PC-9 (cell line): ENCODE results near the gene PEAK1. TPM values are rescaled to one million over a fixed set of nuclear protein-coding genes. Genes with fewer than 3 reads are reported as not detected.

Experiments
- BruUV-seq: library from RNA; stranded (reverse); fragments of 400-500 nt; replicated peaks from 2 replicates; lab custom pipeline; 2021; lab: Mats Ljungman, UMichigan
- CTCF ChIA-PET: fragments of 300-600 bp; sonication (Branson Sonifier 250); formaldehyde crosslinking; loops from one replicate; lab custom pipeline; 2022; ENCODE audit warnings: antibody characterized with exemption; lab: Charles Lee
- POLR2A ChIA-PET: fragments of 300-600 bp; sonication (Branson Sonifier 250); formaldehyde crosslinking; loops from one replicate; lab custom pipeline; 2022; ENCODE audit warnings: antibody characterized with exemption; ENCODE audit not compliant: unreplicated experiment; lab: Charles Lee
- DNase-seq, 2 experiments: peaks; one replicate each; pipeline versions ENCODE4 v3.0.0 to v3.0.0-alpha.2; 2015 to 2022; ENCODE audit warnings: mixed read lengths in 1 of 2
- H2AFZ ChIP-seq: fragments of 200-600 bp; sonication (generic); 2 replicates; pipeline ENCODE4 v1.8.1; 2017; ENCODE audit warnings: antibody characterized with exemption
- H3F3A ChIP-seq: fragments of 200-600 bp; sonication (generic); 2 replicates; pipeline ENCODE4 v1.8.1; 2017; ENCODE audit warnings: antibody characterized with exemption, mild to moderate bottlenecking, low read depth; ENCODE audit not compliant: insufficient read depth
- H3K27ac ChIP-seq: fragments of 200-600 bp; sonication (generic); 2 replicates; pipeline ENCODE4 v1.6.1; 2016; ENCODE audit warnings: mixed run types
- H3K27me3 ChIP-seq: fragments of 200-600 bp; sonication (generic); 2 replicates; pipeline ENCODE4 v1.6.1; 2016; ENCODE audit warnings: low read depth, mixed run types; ENCODE audit not compliant: insufficient read depth
- H3K36me3 ChIP-seq: fragments of 200-600 bp; sonication (generic); 2 replicates; pipeline ENCODE4 v1.6.1; 2016; ENCODE audit warnings: low read depth, mixed run types
- H3K4me1 ChIP-seq: fragments of 200-600 bp; sonication (generic); replicated peaks from 2 replicates; pipeline ENCODE4 v1.6.1; 2016; ENCODE audit warnings: mixed run types; ENCODE audit not compliant: insufficient read depth
- H3K4me2 ChIP-seq: fragments of 200-600 bp; sonication (generic); 2 replicates; pipeline ENCODE4 v1.6.1; 2017; ENCODE audit warnings: mixed run types
- H3K4me3 ChIP-seq: fragments of 200-600 bp; sonication (generic); 2 replicates; pipeline ENCODE4 v1.6.1; 2016; ENCODE audit warnings: mixed run types
- H3K79me2 ChIP-seq: fragments of 200-600 bp; sonication (generic); 2 replicates; pipeline ENCODE4 v1.6.1; 2017; ENCODE audit warnings: low read depth, mixed run types
- H3K9me2 ChIP-seq: fragments of 200-600 bp; sonication (generic); 2 replicates; pipeline ENCODE4 v1.8.1; 2017; ENCODE audit warnings: mild to moderate bottlenecking; ENCODE audit not compliant: insufficient read depth
- H3K9me3 ChIP-seq: fragments of 200-600 bp; sonication (generic); 2 replicates; pipeline ENCODE4 v1.8.1; 2016; ENCODE audit warnings: low read depth; ENCODE audit not compliant: insufficient read depth
- H4K20me1 ChIP-seq: fragments of 200-600 bp; sonication (generic); 2 replicates; pipeline ENCODE4 v1.8.1; 2017; ENCODE audit not compliant: insufficient read depth
- CTCF ChIP-seq: fragments of 200-600 bp; sonication (generic); conservative IDR thresholded peaks from 2 replicates; pipeline ENCODE4 v1.6.1; 2017; ENCODE audit warnings: mixed run types, antibody characterized with exemption, mild to moderate bottlenecking, moderate library complexity
- EZH2 ChIP-seq: fragments of 200-600 bp; sonication (generic); IDR thresholded peaks from 2 replicates; pipeline ENCODE4 v1.8.0; 2017; ENCODE audit warnings: antibody characterized with exemption, low read depth
- intact Hi-C: fragments of 100-400 bp; cut with micrococcal nuclease; formaldehyde crosslinking; loops from one replicate; pipeline ENCODE4 v1.10.0; 2022; ENCODE audit not compliant: unreplicated experiment
- total RNA-seq: library from RNA; stranded (reverse); gene quantifications from 2 replicates; pipeline ENCODE4 v1.2.3, GENCODE V29; 2021

PEAK1 gene
- total RNA-seq, 1 experiment from 2014 or later: 20.7 TPM

DNA sequence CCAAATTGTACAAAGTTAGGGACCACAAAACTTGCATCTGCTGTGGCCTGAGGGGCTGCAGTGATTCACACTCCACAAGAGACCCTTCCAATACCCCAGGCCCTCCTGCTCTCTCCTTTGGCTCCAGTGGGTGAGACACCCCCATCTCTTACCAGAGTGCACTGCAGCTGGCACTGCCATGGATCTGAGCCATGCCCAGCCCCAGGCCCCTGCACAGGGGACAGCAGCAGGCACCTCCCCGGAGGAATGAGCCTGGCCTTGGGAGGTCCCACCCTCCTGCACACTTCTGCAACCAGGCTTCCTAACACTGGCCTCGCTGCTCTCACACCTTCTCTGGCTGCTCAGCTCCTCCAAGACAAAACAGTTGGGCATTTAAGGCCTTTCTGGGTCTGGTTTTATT lies 332.7 kb downstream of the PEAK1 start:
- Histone ChIP-seq H3K36me3 (no peaks in the 10 kb centered on the region), H3K27me3 (no peaks in the 10 kb centered on the region), H3K9me3 (no peaks in the 10 kb centered on the region), H3K27ac (no peak overlapping the region), H3K4me3 (no peak overlapping the region), H3K4me2 (no peak overlapping the region), H3K4me1 (peaks cover 9% of the 10 kb centered on the region), H2AFZ (no peak overlapping the region), H3K79me2 (no peaks in the 10 kb centered on the region), H3K9me2 (no peaks in the 10 kb centered on the region), H4K20me1 (no peaks in the 10 kb centered on the region), H3F3A (peaks cover 5% of the 10 kb centered on the region; the same call in 1 of the 2 replicates)
- CTCF ChIA-PET: no interaction called here
- intact Hi-C loops: no loop called here
- DNase-seq: no peak
- POLR2A ChIA-PET: interaction anchor here (0.7 kb wide), 1 partner anchor 853 kb away, joined by 3 read pairs; no protein-coding TSS in a partner anchor
- BruUV-seq: no TSS peak
- TF ChIP-seq CTCF (no peak), EZH2 (no peak)

DNA sequence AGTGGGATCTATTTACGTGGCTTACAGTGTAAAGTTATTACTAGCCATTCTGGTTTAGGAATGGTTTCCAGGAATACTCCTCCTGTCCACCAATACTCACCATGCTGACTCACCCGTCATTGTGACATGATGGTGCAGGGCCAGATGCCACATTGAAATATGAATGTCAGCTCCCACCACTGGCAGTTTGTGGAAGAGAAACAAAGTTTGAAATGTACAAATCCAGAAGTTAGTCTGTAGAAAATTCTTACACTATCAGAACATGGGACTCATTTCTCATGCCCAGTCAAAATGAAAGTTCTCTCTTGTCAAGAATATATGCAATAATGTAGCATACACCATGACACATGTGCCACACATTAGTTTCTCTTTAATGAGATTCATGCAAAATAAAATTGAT lies 334.6 kb downstream of the PEAK1 start:
- Histone ChIP-seq H3F3A (peaks cover 5% of the 10 kb centered on the region; the same call in 1 of the 2 replicates), H3K27me3 (no peaks in the 10 kb centered on the region), H3K4me3 (no peak overlapping the region), H3K9me3 (no peaks in the 10 kb centered on the region), H3K4me2 (peak overlapping the region; percentile 28; the same call in 1 of the 2 replicates), H2AFZ (no peak overlapping the region), H3K27ac (no peak overlapping the region), H3K79me2 (no peaks in the 10 kb centered on the region), H4K20me1 (no peaks in the 10 kb centered on the region), H3K4me1 (peaks cover 9% of the 10 kb centered on the region), H3K36me3 (no peaks in the 10 kb centered on the region), H3K9me2 (no peaks in the 10 kb centered on the region)
- DNase-seq: peak; percentile 45 to 75
- TF ChIP-seq EZH2: no peak
- no peak for TF ChIP-seq CTCF
- intact Hi-C loops: no loop called here
- no TSS peak for BruUV-seq
- POLR2A ChIA-PET: no interaction called here
- CTCF ChIA-PET: no interaction called here

DNA sequence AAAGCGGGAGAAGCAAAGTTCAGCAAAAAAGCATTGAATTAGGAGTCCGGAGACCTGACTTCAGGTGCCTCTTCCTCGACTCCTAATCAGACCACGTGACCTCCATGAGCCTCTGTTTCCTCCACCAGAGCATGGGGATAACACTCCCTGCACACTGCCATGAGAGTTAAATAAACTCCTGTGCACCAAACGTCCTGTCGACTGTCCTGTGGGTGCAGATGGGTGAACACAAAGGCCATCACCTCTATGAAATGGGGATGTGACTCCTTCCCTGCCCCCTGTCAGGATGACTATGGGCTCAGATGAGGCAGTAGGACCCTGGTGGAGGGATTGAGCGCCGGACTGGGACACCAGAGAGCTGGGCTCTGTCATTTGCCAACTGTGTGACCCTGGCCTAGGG lies 335.5 kb downstream of the PEAK1 start:
- Histone ChIP-seq H3K79me2 (no peaks in the 10 kb centered on the region), H3K4me2 (no peak overlapping the region), H2AFZ (no peak overlapping the region), H3K27ac (no peak overlapping the region), H4K20me1 (no peaks in the 10 kb centered on the region), H3K36me3 (no peaks in the 10 kb centered on the region), H3K27me3 (no peaks in the 10 kb centered on the region), H3K9me3 (no peaks in the 10 kb centered on the region), H3K4me3 (no peak overlapping the region), H3K9me2 (no peaks in the 10 kb centered on the region), H3F3A (peaks cover 5% of the 10 kb centered on the region; the same call in 1 of the 2 replicates), H3K4me1 (peaks cover 9% of the 10 kb centered on the region)
- ChIA-PET CTCF (no interaction called here), POLR2A (no interaction called here)
- no peak for DNase-seq
- BruUV-seq: no TSS peak
- intact Hi-C loops: no loop called here
- no peak for TF ChIP-seq EZH2
- no peak for TF ChIP-seq CTCF
